Right atrium auricular region (tissue), 2 donors: ENCODE measurements around the gene TP73. TPM values are rescaled to one million over a fixed set of nuclear protein-coding genes. Genes with fewer than 3 reads are reported as not detected.

ENCODE experiments used
- DNase-seq: peaks from one replicate; pipeline ENCODE4 v3.0.0-alpha.2; 2019; ENCODE audit warnings: low spot score
- H3K27ac ChIP-seq, 2 donors: fragments of 200-600 bp; sonication (generic); 1 replicate in 1 of 2; 2 replicates in 1 of 2; pipeline ENCODE4 v1.5.1; 2016 to 2019
- H3K27me3 ChIP-seq, 2 donors: fragments of 200-600 bp; sonication (generic); one replicate each; pipeline versions ENCODE4 v1.5.1 to v1.6.0; 2017 to 2019
- H3K36me3 ChIP-seq: fragments of 200-600 bp; sonication (generic); one replicate; pipeline ENCODE4 v1.5.1; 2016
- H3K4me1 ChIP-seq, 2 donors: fragments of 200-600 bp; sonication (generic); one replicate each; pipeline versions ENCODE4 v1.5.1 to v1.6.0; 2017 to 2019
- H3K4me3 ChIP-seq, 2 donors: fragments of 200-600 bp; sonication (generic); 1 replicate in 1 of 2; 2 replicates in 1 of 2; pipeline ENCODE4 v1.5.1; 2017 to 2019; ENCODE audit warnings: mild to moderate bottlenecking in 1 of 2, moderate library complexity in 1 of 2
- H3K9me3 ChIP-seq, 2 donors: fragments of 200-600 bp; sonication (generic); one replicate each; pipeline ENCODE4 v1.5.1; 2019
- total RNA-seq, 2 donors: library from RNA; depleted of rRNA; stranded (reverse); fragments of >200 nt; gene quantifications; one replicate each; pipeline ENCODE4 v1.1.0, GENCODE V29; 2016
- TF ChIP-seq, protein P1 (sequence below), 2 donors: fragments of 200-600 bp; sonication (generic); IDR thresholded peaks; one replicate each; pipeline ENCODE4 v1.5.1; 2019; ENCODE audit warnings: antibody characterized with exemption in 2 of 2

TP73 gene
- total RNA-seq, 2 donors from 2014 or later = 0.16 TPM; not detected in 1

DNA sequence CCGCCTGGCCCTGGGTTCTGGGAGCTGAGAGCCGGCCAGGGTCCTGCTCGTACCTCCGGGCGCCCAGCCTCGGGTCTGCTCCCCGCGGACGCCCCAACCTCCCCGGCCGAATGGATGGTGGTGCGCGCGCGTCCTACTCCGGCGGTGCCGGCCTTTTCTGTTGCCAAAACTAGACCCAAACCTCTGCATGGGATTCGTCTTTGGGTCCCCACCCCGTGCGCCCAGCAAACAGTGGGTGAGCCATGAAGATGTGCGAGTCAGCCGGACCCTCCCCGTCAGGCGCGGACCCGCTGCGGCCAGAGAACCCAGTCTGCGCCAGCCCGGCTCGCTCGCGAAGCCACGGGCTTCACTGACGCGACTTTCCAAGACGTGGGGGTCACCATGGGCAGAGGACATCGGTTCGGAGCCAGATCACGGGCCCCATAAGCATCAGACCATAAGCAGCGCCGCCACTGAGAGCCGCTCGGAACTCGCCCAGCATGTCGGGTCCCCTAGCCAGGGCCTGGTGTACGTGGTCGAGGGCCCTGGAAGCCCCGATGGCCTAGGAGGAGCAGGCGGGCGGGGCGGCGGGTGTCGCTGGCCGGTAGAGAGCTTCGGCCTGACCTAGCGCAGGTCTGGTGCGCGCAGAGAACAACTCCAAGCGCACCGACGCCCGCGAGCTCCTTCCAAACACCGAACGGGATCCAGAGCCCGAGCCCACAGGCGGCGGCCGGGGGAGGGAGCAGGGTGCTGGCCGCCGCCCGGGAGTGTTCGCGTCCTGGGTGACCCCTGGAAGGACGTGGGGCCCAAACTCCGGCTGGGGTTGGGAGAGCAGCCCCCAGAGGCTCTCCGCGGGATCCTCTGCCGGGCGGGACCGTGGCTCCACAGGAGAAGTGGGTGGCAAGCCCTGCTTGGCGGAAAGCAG lies 1.0 kb upstream of the TP73 start:
- H3K9me3 ChIP-seq = no peaks in the 10 kb centered on the region
- DNase-seq = no peak
- H3K36me3 ChIP-seq = peaks cover 10% of the 10 kb centered on the region
- H3K27me3 ChIP-seq = peaks cover 15 to 16% of the 10 kb centered on the region in 2 donors
- TF ChIP-seq, protein P1, sequence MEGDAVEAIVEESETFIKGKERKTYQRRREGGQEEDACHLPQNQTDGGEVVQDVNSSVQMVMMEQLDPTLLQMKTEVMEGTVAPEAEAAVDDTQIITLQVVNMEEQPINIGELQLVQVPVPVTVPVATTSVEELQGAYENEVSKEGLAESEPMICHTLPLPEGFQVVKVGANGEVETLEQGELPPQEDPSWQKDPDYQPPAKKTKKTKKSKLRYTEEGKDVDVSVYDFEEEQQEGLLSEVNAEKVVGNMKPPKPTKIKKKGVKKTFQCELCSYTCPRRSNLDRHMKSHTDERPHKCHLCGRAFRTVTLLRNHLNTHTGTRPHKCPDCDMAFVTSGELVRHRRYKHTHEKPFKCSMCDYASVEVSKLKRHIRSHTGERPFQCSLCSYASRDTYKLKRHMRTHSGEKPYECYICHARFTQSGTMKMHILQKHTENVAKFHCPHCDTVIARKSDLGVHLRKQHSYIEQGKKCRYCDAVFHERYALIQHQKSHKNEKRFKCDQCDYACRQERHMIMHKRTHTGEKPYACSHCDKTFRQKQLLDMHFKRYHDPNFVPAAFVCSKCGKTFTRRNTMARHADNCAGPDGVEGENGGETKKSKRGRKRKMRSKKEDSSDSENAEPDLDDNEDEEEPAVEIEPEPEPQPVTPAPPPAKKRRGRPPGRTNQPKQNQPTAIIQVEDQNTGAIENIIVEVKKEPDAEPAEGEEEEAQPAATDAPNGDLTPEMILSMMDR (IDR thresholded peaks at IDR 0.05) = no peak
- peak overlapping the region in 1 of 2 donors; percentile 71 for H3K4me3 ChIP-seq
- peaks cover 0 to 41% of the 10 kb centered on the region in 2 donors for H3K4me1 ChIP-seq
- H3K27ac ChIP-seq = no peak overlapping the region

DNA sequence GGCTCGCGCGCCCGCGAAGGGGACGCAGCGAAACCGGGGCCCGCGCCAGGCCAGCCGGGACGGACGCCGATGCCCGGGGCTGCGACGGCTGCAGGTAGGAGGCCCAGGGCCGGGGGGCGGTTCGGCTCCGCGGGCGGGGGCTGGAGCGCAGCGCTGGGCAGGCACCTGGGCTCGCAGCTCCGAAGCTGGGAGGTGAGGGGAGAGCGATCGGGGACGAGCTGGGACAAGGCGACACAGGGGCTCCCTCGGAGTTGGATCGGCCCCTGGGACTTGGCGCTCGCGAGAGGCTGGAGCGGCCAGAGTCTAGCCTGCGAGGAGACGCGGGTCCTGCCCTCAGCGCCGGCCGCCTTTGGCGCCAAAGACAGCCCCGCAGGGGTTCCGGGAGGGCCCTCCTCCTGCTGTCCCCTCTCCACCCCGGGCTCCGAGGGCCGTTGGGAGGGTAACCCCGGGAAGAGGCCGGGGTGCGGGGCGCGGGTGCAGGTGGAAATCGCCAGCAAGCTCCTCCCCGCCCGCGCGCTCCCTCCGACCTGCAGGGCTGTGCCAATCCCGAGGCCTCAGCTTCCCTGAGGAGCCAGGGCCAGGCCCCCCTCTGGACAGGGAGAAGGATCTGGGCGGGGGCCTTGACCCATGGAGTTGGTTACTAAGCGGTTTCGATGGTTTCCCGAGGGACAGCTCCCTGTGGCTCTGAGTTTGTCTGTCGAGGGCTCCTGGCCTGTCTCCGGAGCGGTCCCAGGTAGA lies 401 bp downstream of the TP73 start:
- TF ChIP-seq, protein P1 (IDR thresholded peaks at IDR 0.05) = no peak
- peak overlapping the region in 1 of 2 donors; percentile 71 for H3K4me3 ChIP-seq
- H3K4me1 ChIP-seq = peaks cover 0 to 41% of the 10 kb centered on the region in 2 donors
- no peak for DNase-seq
- H3K27ac ChIP-seq = no peak overlapping the region
- H3K9me3 ChIP-seq = no peaks in the 10 kb centered on the region
- H3K27me3 ChIP-seq = peaks cover 15 to 16% of the 10 kb centered on the region in 2 donors
- H3K36me3 ChIP-seq = no peaks in the 10 kb centered on the region

DNA sequence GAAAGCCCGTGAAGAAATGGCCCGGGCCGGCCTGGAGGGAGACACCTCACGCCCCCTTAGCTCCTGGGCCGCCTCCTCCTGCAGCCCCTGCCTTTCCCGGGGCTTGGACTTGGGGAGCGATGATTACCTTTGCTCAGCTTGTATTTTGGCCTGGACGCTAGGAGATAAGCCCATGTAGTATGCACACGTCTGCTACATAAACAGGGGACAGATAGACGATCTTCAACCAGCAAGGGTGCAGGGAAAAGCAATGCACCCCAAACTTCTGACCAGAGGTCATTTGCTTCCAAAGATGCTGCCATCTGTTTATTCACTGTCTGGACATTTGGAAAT lies 936 bp downstream of the TP73 start:
- TF ChIP-seq, protein P1 (IDR thresholded peaks at IDR 0.05) = no peak
- Histone ChIP-seq H3K9me3 (no peaks in the 10 kb centered on the region), H3K4me3 (no peak overlapping the region), H3K27ac (no peak overlapping the region), H3K36me3 (no peaks in the 10 kb centered on the region), H3K27me3 (peaks cover 15 to 16% of the 10 kb centered on the region in 2 donors), H3K4me1 (peaks cover 0 to 41% of the 10 kb centered on the region in 2 donors)
- DNase-seq = no peak

DNA sequence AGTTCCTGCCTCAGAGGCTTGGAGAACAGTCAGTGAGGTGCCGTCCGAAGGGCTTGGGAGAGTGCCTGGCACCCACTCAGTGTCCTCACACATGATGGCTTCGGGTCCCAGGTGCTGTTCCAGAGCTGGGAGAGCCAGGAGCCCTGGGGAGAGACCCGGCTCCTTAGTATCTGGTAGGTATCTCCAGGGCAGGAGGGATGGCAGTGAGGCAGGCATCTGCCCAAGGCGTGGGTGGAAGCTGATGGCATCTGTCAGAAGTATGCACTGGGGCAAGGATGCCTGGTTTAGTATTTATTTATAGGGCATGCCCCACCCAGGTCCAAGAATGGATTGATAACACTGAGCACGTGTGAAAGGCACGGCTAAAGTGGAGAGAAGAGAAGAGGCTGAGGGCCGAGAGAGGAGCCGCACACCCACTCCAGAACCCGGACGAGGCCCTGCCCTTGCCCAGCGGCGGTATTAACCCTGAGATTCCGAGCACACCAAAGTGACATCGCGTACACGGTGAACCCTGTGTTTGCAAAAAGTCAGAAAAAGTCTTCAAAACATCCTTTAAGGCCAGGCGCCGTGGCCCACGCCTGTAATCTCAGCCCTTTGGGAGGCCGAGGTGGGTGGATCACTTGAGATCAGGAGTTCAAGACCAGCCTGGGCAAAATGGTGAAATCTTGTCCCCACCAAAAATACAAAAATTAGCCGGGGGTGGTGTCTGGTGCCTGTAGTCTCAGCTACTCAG lies 2.4 kb downstream of the TP73 start:
- TF ChIP-seq, protein P1 (IDR thresholded peaks at IDR 0.05) = no peak
- no peak for DNase-seq
- peaks cover 15 to 16% of the 10 kb centered on the region in 2 donors for H3K27me3 ChIP-seq
- no peak overlapping the region for H3K4me3 ChIP-seq
- H3K9me3 ChIP-seq = no peaks in the 10 kb centered on the region
- peaks cover 0 to 29% of the 10 kb centered on the region in 2 donors for H3K4me1 ChIP-seq
- no peak overlapping the region for H3K27ac ChIP-seq
- H3K36me3 ChIP-seq = no peaks in the 10 kb centered on the region

DNA sequence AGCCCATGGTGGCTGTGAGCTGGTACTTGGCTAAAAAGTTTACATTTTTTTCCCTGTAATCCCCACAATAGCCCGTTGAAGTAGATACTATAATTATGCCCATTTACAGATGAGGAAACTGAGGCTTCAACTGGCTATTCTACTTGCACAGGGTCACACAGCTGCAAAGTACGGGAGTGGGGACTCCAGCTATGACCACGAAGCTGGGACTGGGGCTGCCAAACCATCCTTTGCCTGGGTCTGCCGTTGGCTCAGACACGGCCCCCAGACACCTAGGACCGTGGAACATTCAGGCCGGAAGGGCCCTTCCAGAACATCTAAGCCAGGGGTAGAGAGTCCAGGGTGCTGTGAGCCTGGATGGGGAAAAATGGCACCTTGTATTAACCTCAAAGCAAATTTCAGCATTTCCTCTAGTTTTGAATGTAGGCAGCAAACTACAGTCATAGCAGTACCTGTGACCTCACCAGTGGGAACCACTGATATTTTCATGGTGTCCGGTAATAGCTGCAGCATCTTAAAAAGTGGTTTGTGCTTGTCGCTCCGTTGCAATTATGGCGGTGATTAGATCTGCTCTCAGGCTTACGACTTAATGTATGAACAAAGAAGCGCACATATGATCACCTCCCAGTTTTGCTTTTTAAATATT lies 4.3 kb downstream of the TP73 start:
- Histone ChIP-seq H3K4me3 (no peak overlapping the region), H3K27me3 (peaks cover 4 to 5% of the 10 kb centered on the region in 2 donors), H3K36me3 (no peaks in the 10 kb centered on the region), H3K27ac (no peak overlapping the region), H3K4me1 (peaks cover 0 to 14% of the 10 kb centered on the region in 2 donors), H3K9me3 (no peaks in the 10 kb centered on the region)
- DNase-seq = no peak
- TF ChIP-seq, protein P1 (IDR thresholded peaks at IDR 0.05) = no peak
